B cell (primary cell): Measurements from ENCODE around the gene RHOD.

Experiments
- CTCF ChIP-seq: fragments of 200-600 bp; IDR thresholded peaks from one replicate; pipeline ENCODE4 v1.8.0; 2022; ENCODE audit warnings: antibody characterized with exemption, mild to moderate bottlenecking
- EZH2 ChIP-seq: IDR thresholded peaks from 2 replicates; pipeline ENCODE4 v1.6.1; 2012; ENCODE audit warnings: borderline replicate concordance, low read depth, mild to moderate bottlenecking, moderate library complexity, low read length; ENCODE audit not compliant: insufficient read depth, poor library complexity, severe bottlenecking

GRCh38 chr11:67076202-67076601 lies 19.6 kb downstream of the RHOD start:
- TF ChIP-seq CTCF (no peak), EZH2 (no peak)
